OCI-M2 (cell line): ENCODE measurements around the gene OR12D1.

ENCODE experiments used
- DNase-seq: peaks from one replicate; lab custom pipeline; 2025; ENCODE audit not compliant: unreplicated experiment; lab: John Stamatoyannopoulos, UW

Gene OR12D1

GRCh38 chr6:29465279-29465678 lies 50.6 kb downstream of the OR12D1 start:
- DNase-seq, result no peak

GRCh38 chr6:29465801-29466200 lies 51.1 kb downstream of the OR12D1 start:
- no peak for DNase-seq

GRCh38 chr6:29466241-29466640 lies 51.5 kb downstream of the OR12D1 start:
- DNase-seq, result no peak
